Dermis blood vessel endothelial cell (primary cell): ENCODE measurements around the gene SEMA4G. TPM values are rescaled to one million over a fixed set of nuclear protein-coding genes. Genes with fewer than 3 reads are reported as not detected.

ENCODE experiments used
- DNase-seq: peaks from one replicate; pipeline ENCODE4 v3.0.0; 2010
- total RNA-seq: library from RNA; depleted of rRNA; stranded (reverse); fragments of >200 nt; gene quantifications from 2 replicates; pipeline ENCODE4 v1.2.3, GENCODE V29; 2014

The SEMA4G gene
- total RNA-seq, 1 donor from 2014 or later = 1.9 TPM

DNA sequence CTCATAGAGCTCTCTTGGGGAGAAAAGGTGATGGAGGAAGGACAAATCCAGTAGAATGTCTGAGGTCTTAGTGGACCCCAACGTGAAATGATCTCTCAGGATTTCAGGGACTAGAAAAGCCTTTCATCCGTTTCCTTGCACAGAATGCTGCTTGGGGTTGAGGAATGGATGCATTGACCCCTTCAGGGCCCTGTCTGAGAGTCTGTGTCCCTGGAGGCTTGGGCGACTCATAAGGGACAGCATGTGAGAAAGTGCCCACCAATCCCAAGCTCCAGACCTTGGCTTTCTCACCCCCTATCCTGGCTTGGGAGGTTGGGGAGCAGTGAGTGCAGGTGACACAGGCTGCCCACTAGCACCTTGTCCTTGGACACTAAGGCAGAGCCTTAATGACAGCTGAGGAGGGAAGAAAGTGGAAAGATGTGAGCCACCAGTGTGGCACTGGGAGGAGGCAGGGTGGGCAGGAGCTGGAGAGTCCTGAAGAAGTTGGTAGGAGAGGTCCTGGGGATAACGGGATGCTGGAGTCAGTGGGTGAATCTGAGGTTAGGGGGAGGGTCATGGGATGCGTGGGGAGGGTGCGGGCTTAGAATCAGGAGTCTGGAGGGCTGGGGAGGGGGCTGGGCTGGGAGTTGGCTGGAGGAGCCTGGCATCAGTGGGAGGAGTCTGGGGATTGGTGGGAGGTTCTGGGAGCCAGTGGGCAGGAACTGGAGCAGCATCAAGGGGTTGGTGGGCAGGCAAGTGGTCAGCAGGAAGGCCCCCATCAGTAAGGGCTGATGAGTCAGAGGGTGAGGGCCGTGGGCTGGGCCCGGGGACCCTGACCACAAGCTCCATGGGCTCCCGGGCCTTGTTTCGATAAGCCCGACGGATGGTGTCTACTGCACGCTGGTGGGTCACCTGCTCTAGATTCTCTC, 38.9 kb downstream of the SEMA4G start:
- DNase-seq = no peak

DNA sequence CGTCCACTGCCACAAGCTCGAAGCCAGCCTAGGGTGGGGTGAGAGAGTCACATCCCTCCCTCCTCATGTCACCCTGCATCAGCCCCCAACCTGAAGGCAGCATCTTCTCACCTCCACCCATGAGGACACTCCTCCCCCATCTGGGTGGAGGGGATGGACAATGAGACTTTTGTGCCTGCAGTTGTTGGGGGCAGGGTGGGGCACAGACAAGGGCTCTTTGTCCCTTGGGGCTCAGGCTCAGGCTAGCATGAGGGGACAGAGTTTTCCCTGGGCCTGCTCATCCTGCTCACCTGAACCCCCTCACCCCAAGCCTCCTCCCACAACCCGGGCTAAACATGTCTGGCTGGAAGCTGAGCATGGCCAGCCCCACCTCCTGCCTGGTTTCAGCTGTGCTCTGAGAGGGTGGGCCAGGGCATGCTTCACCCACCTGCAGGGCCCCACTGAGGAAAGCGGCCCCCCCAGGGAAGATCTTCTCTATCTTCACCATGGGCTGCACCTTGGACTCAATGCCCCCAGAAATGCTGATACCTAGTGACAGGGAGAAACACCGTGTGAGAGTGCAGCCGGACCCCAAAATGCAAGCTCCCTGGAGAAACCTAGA, 39.6 kb downstream of the SEMA4G start:
- no peak for DNase-seq

DNA sequence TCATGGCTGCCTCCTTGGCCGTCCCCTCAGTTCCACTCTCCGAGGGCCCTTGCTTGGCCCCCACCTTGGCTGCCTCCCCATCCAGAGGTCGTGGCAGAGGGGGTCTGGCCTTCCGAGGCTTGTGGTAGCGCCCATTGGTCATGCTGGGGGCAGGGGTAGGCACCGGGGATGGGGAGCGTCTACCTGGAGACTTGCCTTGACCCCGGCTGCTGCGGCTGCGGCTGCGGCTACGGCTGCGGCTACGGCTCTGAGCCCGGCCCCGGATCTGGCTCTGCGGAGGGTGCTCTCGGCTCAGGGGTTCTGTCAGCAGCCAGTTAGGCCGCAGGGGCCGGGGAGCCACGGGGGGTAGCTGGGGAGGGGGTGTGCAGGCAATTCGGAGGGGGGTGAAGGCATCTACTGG, 41.0 kb downstream of the SEMA4G start:
- no peak for DNase-seq

DNA sequence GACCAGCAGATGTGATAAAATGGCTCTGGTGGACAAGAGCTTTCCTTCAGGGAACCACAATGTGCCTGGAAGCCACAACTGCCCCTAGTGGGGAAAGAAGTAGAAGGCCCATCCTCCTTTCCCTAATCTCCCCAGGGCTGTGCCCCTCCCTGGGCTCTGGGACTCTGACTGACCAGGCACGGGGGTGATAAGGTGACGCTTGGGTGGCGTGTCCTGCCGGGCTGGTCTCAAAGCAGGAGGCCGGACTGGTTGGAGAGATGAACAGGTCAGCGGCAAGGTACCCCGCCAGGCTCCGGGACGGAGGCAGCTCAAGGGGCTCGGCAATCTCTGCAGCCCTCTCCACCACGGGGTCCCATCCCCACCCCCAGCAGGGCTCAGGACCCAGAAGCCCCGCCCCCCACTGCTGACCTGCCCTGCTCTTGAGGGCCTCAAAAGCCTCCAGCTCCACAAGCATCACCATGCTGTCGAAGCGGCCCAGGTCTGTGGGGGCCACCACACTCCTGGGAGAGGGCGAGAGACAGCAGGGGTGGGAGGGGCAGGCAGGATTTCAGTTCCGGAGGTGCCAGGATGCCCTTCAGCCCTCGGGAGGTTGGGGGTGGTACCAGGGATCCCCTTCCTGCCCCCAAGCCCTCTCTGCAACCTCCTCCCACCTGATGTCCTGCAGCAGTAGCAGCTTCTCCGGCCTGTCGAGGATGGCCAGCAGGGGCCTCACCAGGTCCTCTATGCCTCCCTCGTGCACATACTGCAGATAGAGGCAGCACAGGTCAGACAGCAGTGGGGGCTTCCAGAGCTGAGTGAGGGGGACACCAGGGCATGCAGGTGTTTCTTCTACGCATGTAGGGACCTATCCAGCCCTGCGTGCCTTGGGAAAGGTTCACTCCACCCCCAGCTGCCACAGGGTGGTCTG, 42.5 kb downstream of the SEMA4G start:
- peak; percentile 45 for DNase-seq

DNA sequence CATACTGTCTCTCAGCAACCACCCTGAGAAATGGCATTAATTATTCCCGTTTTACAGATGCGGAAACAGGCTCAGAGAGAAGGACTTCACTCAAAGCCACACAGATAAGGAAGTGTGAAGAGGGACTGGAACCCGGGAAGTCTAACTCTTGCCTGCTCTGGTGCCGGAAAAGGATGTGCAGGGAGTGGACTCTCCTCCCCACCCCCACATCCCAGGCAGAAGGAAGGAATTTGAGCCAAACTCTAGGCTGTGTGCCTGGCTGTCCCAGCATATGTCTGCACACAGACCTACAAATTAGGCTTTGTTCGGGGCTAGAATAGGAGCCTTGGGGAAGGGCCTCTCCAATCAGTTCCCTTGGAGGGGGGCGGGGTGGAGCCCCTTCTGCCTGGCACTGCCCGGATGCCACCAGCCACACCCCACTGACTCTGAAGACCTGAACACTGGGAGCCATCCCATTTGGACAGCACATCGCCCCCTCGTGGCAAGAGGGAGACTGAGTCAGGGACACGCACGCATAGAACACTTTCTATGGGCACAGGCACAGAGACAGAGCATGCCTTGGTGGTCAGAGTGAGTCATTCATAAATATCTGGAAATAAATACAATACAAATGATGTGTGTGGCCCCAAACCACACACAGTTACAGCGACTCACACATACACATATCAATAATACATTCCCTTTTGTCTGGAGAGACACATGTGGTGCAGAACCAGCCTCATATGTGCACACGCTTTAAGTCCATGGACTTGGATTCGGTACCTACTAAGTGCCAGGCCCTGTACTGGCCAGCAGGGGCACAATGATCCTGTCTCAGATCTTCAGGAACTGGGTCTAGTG, 43.4 kb downstream of the SEMA4G start:
- peak; percentile 94 for DNase-seq

DNA sequence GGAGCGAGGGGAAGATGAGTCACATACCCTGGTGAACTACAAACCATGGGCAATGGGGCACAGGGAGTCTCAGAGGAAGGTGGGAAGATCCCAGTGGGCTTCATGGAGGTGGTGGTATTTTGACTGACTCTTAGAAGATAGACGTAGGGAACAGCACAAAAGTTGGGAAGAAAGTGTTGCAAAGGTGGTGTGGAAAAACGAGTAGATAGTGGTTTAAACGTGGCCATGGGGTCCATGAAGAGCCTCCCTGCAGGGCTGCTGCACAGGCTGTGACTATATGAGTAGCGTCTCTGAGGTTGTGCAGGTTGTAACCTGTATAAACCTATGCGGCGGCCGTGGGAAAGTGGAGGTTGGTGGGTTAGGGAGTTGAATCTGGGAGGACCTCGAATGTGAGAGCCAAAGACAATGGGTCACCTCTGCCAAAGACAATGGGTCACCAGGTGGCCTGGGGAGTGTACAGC, 44.1 kb downstream of the SEMA4G start:
- no peak for DNase-seq

DNA sequence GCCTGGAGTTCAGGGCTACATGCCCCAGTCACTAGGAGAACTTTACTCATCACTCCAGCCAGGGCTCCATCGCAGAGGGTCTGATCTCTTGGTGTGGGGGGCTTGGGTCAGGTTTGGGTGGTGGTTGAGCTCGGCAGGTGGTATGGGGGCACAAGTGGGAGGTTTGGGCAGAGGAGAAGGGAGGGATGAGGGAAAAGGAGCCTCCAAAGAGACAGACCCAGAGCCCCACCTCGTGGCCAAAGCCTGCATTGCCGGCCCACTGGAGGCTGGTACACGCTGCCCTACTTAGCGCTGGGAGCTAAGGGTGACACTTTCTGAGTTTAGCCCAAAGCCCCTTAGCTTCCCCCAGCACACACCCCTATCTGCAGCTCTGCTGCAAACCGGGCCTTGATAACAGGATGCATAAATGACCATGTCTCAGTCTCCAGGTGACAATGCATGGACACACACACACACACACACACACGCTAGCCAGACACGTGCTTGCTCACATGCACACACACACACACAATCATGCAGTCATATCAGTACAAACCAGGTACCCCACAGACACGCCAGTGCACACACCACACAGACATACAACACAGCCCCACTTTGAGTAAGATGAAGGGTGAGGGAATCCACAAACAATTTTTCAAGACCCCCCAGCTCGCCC, 45.1 kb downstream of the SEMA4G start:
- peak; percentile 81 for DNase-seq

DNA sequence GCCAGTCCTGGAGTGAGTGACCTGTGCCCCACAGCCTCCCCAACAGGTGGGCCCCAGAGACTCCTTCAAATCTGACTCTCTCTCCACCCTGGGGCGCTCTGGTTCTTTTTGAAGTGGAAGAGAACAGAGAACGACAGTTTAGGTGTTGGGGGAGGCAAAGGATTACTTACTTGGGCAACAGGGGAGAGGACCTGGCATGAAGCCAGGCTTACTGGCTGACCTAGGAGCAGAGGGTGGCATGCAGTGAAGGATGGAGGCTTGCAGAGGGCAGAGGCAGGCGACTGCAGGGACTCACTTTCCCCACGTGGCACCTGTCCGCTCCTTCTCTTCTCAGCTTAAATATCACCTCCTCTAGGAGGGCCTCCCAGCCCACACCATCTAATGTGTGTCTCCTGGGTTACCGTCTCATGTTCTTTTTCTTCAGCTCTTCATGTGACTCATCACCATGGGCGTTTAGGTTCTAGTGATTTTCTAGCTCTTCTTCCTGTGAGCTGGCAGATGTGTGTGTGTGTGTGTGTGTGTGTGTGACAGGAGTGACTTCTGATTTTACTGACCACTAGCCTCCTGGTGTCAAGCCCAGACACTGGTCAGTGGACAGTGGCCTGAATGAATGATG, 45.8 kb downstream of the SEMA4G start:
- peak; percentile 36 for DNase-seq

DNA sequence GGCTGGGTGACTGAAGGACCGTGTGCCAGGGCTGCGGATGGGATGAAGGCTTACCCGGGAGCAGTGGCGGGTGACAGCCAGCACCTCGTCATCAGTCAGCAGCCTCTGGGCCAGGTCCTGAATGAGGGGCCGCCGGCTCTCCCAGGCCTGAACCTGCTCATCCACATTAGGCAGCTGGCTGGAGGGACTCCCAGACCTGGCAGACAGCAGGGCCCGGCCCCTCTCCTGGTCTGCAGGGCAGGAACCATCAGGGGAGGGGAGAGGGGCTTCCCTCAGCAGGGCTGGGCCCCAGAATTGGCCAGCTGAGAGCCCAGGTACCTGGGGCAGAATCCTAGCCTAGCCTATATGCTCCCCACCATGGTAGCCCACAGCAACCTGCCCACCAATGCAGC, 46.3 kb downstream of the SEMA4G start:
- DNase-seq = no peak

DNA sequence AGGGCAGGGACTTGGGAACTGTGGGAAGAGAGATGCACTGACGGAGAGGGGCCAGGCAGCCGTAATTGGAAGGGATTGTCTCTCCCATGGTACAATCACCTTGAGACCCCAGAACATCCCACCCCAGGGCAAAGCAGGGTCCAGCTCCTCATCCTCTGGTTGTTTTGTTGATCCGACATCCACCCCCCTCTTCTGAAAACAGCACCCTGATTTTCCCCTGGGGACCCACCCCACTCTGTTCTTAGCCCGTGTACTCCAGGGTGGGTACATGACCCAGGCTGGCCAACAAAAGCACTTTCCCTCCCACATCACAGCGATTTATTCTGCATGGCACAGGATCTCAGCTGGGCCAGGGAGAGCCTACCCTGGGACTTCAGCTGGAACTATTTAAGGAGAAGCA, 47.5 kb downstream of the SEMA4G start:
- DNase-seq = no peak

DNA sequence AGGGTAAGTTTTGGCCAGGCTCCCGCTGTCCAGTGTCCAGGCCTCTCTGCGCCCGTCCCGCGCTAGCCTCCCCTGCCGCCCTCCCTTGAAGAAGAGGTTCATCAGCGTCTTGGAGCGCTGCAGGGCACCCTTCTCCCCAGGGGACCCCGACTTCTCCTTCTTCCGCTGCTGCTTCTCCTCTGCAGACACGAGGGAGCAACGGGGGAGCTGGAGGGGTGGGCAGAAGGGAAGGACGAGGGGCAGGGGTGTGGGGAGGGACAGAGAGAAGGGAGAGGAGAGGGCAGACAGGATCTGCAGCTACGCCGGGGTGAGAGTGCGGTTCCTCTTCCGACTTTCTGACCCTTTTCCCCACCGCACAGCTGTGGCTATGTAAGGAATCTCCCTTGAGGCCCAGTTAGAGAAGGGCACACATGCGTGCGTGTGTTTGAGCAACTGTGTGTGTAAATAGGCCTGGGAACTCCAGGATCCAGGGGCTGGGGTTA, 48.9 kb downstream of the SEMA4G start:
- no peak for DNase-seq

DNA sequence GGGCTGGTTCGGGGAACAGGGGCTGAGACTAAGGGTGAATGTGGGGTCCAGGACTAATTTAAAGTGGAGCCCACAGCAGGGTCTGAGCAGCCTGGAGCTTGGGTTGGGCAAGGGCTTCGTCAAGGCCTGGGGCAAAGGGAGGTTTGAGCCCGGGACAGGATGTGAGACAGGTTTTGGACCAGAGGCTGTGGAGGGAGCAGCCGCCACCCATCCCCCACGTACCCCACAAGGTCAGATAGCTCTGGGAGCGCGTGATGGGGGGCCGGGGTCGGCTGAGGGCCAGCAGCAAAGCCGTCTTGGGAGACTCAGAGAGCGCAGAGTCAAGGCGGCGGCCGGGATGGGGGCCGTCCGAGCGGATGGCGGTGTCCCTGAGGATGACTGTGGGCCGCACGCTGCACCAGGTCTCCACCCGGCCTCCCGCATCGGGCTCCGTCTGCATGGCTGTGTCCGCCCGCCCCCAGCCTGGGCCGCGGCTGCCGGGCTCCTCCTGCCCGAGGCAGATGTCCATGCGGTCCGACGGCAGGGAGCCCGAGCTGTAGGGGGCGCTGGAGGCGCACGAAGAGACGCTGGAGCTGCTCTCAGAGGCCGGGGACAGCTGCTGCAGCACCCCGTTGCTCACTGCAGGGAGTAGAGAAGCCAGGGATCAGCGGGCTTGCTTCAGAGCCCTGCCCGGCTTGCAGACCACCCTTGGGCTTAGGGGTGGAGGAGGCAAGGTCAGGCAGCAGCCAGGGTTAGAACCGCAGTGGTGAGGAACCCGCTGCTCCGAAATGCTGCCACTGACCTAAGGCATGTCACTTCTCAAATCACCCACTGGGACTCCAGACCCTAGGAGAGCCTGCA, 49.5 kb downstream of the SEMA4G start:
- peak; percentile 90 for DNase-seq

Other genes starting within 250 kb of the SEMA4G start
- gene PAX2, start 223.9 kb upstream of the SEMA4G start, total RNA-seq = 0.14 and 0.51 TPM in 2 replicates
- gene SLF2, start 56.5 kb upstream of the SEMA4G start, total RNA-seq = 33.6 and 35.2 TPM in 2 replicates
- gene MRPL43, start 18.0 kb downstream of the SEMA4G start, total RNA-seq = 50.4 and 50.6 TPM in 2 replicates
- gene TWNK, start 18.0 kb downstream of the SEMA4G start, total RNA-seq = 7.7 and 8.8 TPM in 2 replicates
- gene LZTS2, start 30.3 kb downstream of the SEMA4G start, total RNA-seq = 43.6 and 57.8 TPM in 2 replicates
- 0.34 and 0.88 TPM in 2 replicates for gene PDZD7, start 61.6 kb downstream of the SEMA4G start, total RNA-seq
- 64.4 and 68.9 TPM in 2 replicates for gene SFXN3, start 61.7 kb downstream of the SEMA4G start, total RNA-seq
- 0.17 and 0.51 TPM in 2 replicates for gene KAZALD1, start 92.5 kb downstream of the SEMA4G start, total RNA-seq
- gene TLX1, start 161.8 kb downstream of the SEMA4G start, total RNA-seq = not detected in 2 replicates